HG03095 (cell line): Measurements from ENCODE around the gene GSG1L.

Experiments
- ATAC-seq: cut with Tn5 transposase; IDR thresholded peaks from one replicate; pipeline ENCODE4 v1.9.1; 2021; ENCODE audit warnings: moderate library complexity; ENCODE audit not compliant: unreplicated experiment

GSG1L gene

GRCh38 chr16:27764869-27765675 is 298.4 kb downstream of the GSG1L start:
- ATAC-seq: no peak

GRCh38 chr16:27764427-27764826 is 299.1 kb downstream of the GSG1L start:
- ATAC-seq: no peak

GRCh38 chr16:27762441-27762840 is 301.1 kb downstream of the GSG1L start:
- ATAC-seq: no peak

- ATAC-seq: no peak
Measured at GRCh38 chr16:27761816-27762215, 301.7 kb downstream of the GSG1L start.

GRCh38 chr16:27760789-27761176 is 302.7 kb downstream of the GSG1L start:
- ATAC-seq: no peak

- ATAC-seq: no peak
Measured at GRCh38 chr16:27759967-27760788, 303.3 kb downstream of the GSG1L start.

- ATAC-seq: no peak
Measured at GRCh38 chr16:27759301-27759871, 304.1 kb downstream of the GSG1L start.

GRCh38 chr16:27758544-27758943 is 305.0 kb downstream of the GSG1L start:
- ATAC-seq: no peak

GRCh38 chr16:27756206-27756970 is 307.1 kb downstream of the GSG1L start:
- ATAC-seq: no peak

GRCh38 chr16:27754788-27755690 is 308.5 kb downstream of the GSG1L start:
- ATAC-seq: no peak

- ATAC-seq: no peak
Measured at GRCh38 chr16:27753563-27753962, 310.0 kb downstream of the GSG1L start.

- ATAC-seq: no peak
Measured at GRCh38 chr16:27752241-27752640, 311.3 kb downstream of the GSG1L start.

GRCh38 chr16:27751676-27752075 is 311.8 kb downstream of the GSG1L start:
- ATAC-seq: no peak

- ATAC-seq: no peak
Measured at GRCh38 chr16:27751233-27751632, 312.3 kb downstream of the GSG1L start.

GRCh38 chr16:27749946-27750345 is 313.6 kb downstream of the GSG1L start:
- ATAC-seq: no peak

GRCh38 chr16:27749547-27749875 is 314.0 kb downstream of the GSG1L start:
- ATAC-seq: no peak

- ATAC-seq: no peak
Measured at GRCh38 chr16:27748868-27749546, 314.5 kb downstream of the GSG1L start.

- ATAC-seq: no peak
Measured at GRCh38 chr16:27747946-27748345, 315.6 kb downstream of the GSG1L start.

- ATAC-seq: no peak
Measured at GRCh38 chr16:27746076-27746855, 317.2 kb downstream of the GSG1L start.
